CD14-positive monocyte (primary cell): ENCODE measurements around the gene TBC1D5. TPM values are rescaled to one million over a fixed set of nuclear protein-coding genes. Genes with fewer than 3 reads are reported as not detected.

Source experiments
- DNase-seq, 3 donors: peaks; one replicate each; pipeline ENCODE4 v3.0.0-alpha.2; 2011 to 2022
- H2AFZ ChIP-seq: 2 replicates; pipeline ENCODE4 v1.6.0; 2012; ENCODE audit warnings: mild to moderate bottlenecking, low read depth, low read length, inconsistent platforms; ENCODE audit not compliant: insufficient read depth, poor library complexity, severe bottlenecking
- H3K27ac ChIP-seq, 2 donors: 1 replicate in 1 of 2; 2 replicates in 1 of 2; pipeline ENCODE4 v1.5.1; 2012 to 2013; ENCODE audit warnings: low read length in 2 of 2, control low read depth in 1 of 2, inconsistent platforms in 1 of 2, low read depth in 1 of 2, mild to moderate bottlenecking in 1 of 2
- H3K27me3 ChIP-seq, 2 donors: one replicate each; pipeline versions ENCODE4 v1.6.0 to v1.6.1; 2011 to 2013; ENCODE audit warnings: low read length in 2 of 2; ENCODE audit not compliant: control insufficient read depth in 2 of 2, insufficient read depth in 2 of 2
- H3K36me3 ChIP-seq, 2 donors: replicated peaks in 1 of 2; 1 replicate in 1 of 2; 2 replicates in 1 of 2; pipeline versions ENCODE4 v1.5.1 to v1.6.1; 2012 to 2013; ENCODE audit warnings: low read length in 2 of 2, control low read depth in 1 of 2, inconsistent platforms in 1 of 2, mild to moderate bottlenecking in 1 of 2; ENCODE audit not compliant: insufficient read depth in 2 of 2, control insufficient read depth in 1 of 2
- H3K4me1 ChIP-seq, 2 donors: 1 replicate in 1 of 2; 2 replicates in 1 of 2; pipeline versions ENCODE4 v1.5.1 to v1.6.1; 2012 to 2013; ENCODE audit warnings: low read length in 2 of 2, control low read depth in 1 of 2, inconsistent platforms in 1 of 2, mild to moderate bottlenecking in 1 of 2, moderate library complexity in 1 of 2; ENCODE audit not compliant: insufficient read depth in 2 of 2, control insufficient read depth in 1 of 2
- H3K4me2 ChIP-seq: replicated peaks from 2 replicates; pipeline ENCODE3; 2012; ENCODE audit warnings: low read length, moderate library complexity, mild to moderate bottlenecking; ENCODE audit not compliant: poor library complexity, severe bottlenecking; ENCODE audit errors: extremely low read depth
- H3K4me3 ChIP-seq, 3 experiments: fragments of 200-600 bp in 1 of 3; sonication (generic) in 1 of 3; replicated peaks in 1 of 3; 1 replicate in 2 of 3; 2 replicates in 1 of 3; pipeline ENCODE4 v1.5.1; 2011 to 2013; ENCODE audit warnings: low read length in 3 of 3, mild to moderate bottlenecking in 3 of 3, control low read depth in 2 of 3, low read depth in 2 of 3, inconsistent platforms in 1 of 3, moderate library complexity in 1 of 3
- H3K79me2 ChIP-seq: 2 replicates; pipeline ENCODE4 v1.6.0; 2012; ENCODE audit warnings: mild to moderate bottlenecking, control low read depth, inconsistent platforms, low read length, moderate library complexity; ENCODE audit not compliant: insufficient read depth
- H3K9ac ChIP-seq: 2 replicates; pipeline ENCODE4 v1.6.0; 2017; ENCODE audit warnings: low read length, mild to moderate bottlenecking; ENCODE audit not compliant: insufficient read depth, poor library complexity, severe bottlenecking
- H3K9me3 ChIP-seq, 2 donors: replicated peaks in 1 of 2; 1 replicate in 1 of 2; 2 replicates in 1 of 2; pipeline versions ENCODE4 v1.5.1 to v1.6.1; 2012 to 2013; ENCODE audit warnings: low read length in 2 of 2, control low read depth in 1 of 2; ENCODE audit not compliant: control insufficient read depth in 1 of 2, insufficient read depth in 1 of 2
- H4K20me1 ChIP-seq: 2 replicates; pipeline ENCODE4 v1.6.0; 2012; ENCODE audit warnings: mild to moderate bottlenecking, low read length, control low read depth, moderate library complexity; ENCODE audit not compliant: insufficient read depth
- H3K27ac Mint-ChIP-seq, 7 donors: one replicate each; pipeline ENCODE4 v1.8.0; 2020; ENCODE audit warnings: mild to moderate bottlenecking in 7 of 7, mixed read lengths in 7 of 7, moderate library complexity in 6 of 7, inconsistent platforms in 2 of 7
- H3K27me3 Mint-ChIP-seq, 3 donors: one replicate each; pipeline ENCODE4 v1.8.0; 2021 to 2022; ENCODE audit warnings: low read depth in 3 of 3, mild to moderate bottlenecking in 3 of 3, mixed read lengths in 3 of 3, moderate library complexity in 3 of 3, inconsistent platforms in 1 of 3
- H3K36me3 Mint-ChIP-seq, 2 donors: one replicate each; pipeline ENCODE4 v1.8.0; 2020; ENCODE audit warnings: mixed read lengths in 2 of 2, inconsistent platforms in 1 of 2, mild to moderate bottlenecking in 1 of 2
- H3K4me1 Mint-ChIP-seq: one replicate; pipeline ENCODE4 v1.8.0; 2020; ENCODE audit warnings: mild to moderate bottlenecking, mixed read lengths
- H3K4me3 Mint-ChIP-seq, 2 donors: one replicate each; pipeline ENCODE4 v1.8.0; 2020; ENCODE audit warnings: mild to moderate bottlenecking in 2 of 2, mixed read lengths in 2 of 2, moderate library complexity in 1 of 2
- H3K9me3 Mint-ChIP-seq, 7 donors: one replicate each; pipeline ENCODE4 v1.8.0; 2020 to 2022; ENCODE audit warnings: mixed read lengths in 7 of 7, mild to moderate bottlenecking in 6 of 7, moderate library complexity in 6 of 7, inconsistent platforms in 2 of 7
- CTCF ChIP-seq: fragments of 200-600 bp; IDR thresholded peaks from one replicate; pipeline ENCODE4 v1.8.0; 2022; ENCODE audit warnings: antibody characterized with exemption, mild to moderate bottlenecking
- intact Hi-C, 2 donors: fragments of 100-400 bp; cut with micrococcal nuclease; formaldehyde crosslinking; loops; one replicate each; pipeline versions ENCODE4 v1.15.0 to v1.15.1; 2023
- polyA plus RNA-seq, 3 donors: library from polyadenylated mRNA; depleted of rRNA in 1 of 3; unstranded in 2 of 3; stranded (reverse) in 1 of 3; fragments of 300-500 nt in 2 of 3; fragments of >200 nt in 1 of 3; fragmentation: Illumina TruSeq in 2 of 3; gene quantifications; 1 replicate in 2 of 3; 2 replicates in 1 of 3; pipeline ENCODE4 v1.2.3, GENCODE V29; 2012 to 2021

TBC1D5 gene
- polyA plus RNA-seq, 3 donors, result 17.6 to 35.3 (median 21.0) TPM

DNA sequence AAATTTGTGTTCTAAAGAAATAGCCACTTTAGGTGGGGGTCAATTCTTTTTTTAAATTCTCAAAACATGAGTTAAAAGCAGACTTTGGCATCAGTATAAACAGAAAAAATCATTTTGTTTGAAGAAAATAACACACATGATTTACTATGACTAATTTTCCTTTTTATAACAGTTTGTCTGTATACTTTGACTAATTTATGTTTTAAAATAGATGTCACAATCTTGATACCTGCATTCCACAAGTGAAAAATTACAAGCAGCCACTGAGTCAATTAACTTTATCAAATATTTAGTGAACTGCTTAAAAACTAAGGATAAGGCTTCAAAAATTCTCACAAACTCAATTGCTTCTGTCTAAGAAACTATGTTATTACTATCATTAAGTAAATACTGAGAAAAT, 235.0 kb downstream of the TBC1D5 start:
- H3K9ac ChIP-seq, result no peak overlapping the region
- no peak for TF ChIP-seq CTCF
- no peak overlapping the region for H3K4me3 Mint-ChIP-seq
- no peaks in the 10 kb centered on the region for H3K9me3 ChIP-seq
- H3K27me3 Mint-ChIP-seq, result no peaks in the 10 kb centered on the region
- H3K9me3 Mint-ChIP-seq, result no peaks in the 10 kb centered on the region
- H3K4me3 ChIP-seq, result no peak overlapping the region
- intact Hi-C loops, result no loop called here
- no peak overlapping the region for H3K27ac Mint-ChIP-seq
- no peak overlapping the region for H3K4me2 ChIP-seq
- no peak for DNase-seq
- H2AFZ ChIP-seq, result no peak overlapping the region
- no peaks in the 10 kb centered on the region for H3K4me1 ChIP-seq
- H3K36me3 ChIP-seq, result peaks cover 10 to 28% of the 10 kb centered on the region in 2 donors
- H4K20me1 ChIP-seq, result no peaks in the 10 kb centered on the region
- H3K4me1 Mint-ChIP-seq, result no peaks in the 10 kb centered on the region
- no peak overlapping the region for H3K27ac ChIP-seq
- no peaks in the 10 kb centered on the region for H3K79me2 ChIP-seq
- H3K36me3 Mint-ChIP-seq, result peaks cover 5 to 9% of the 10 kb centered on the region in 2 donors
- no peaks in the 10 kb centered on the region for H3K27me3 ChIP-seq

GRCh38 chr3:17505856-17506255, 236.6 kb downstream of the TBC1D5 start:
- Histone ChIP-seq H3K79me2 (no peaks in the 10 kb centered on the region), H2AFZ (no peak overlapping the region), H3K4me2 (no peak overlapping the region), H3K4me1 (no peaks in the 10 kb centered on the region), H4K20me1 (no peaks in the 10 kb centered on the region), H3K9me3 (no peaks in the 10 kb centered on the region), H3K4me3 (no peak overlapping the region), H3K36me3 (peaks cover 10 to 28% of the 10 kb centered on the region in 2 donors), H3K27ac (no peak overlapping the region), H3K9ac (no peak overlapping the region), H3K27me3 (no peaks in the 10 kb centered on the region)
- H3K4me3 Mint-ChIP-seq, result no peak overlapping the region
- no peak for DNase-seq
- H3K4me1 Mint-ChIP-seq, result no peaks in the 10 kb centered on the region
- no peaks in the 10 kb centered on the region for H3K9me3 Mint-ChIP-seq
- no peak for TF ChIP-seq CTCF
- intact Hi-C loops, result no loop called here
- H3K27me3 Mint-ChIP-seq, result no peaks in the 10 kb centered on the region
- H3K36me3 Mint-ChIP-seq, result peaks cover 5 to 9% of the 10 kb centered on the region in 2 donors
- H3K27ac Mint-ChIP-seq, result no peak overlapping the region
